Measurements from ENCODE around the gene IL4R.

Gene IL4R

GRCh38 chr16:27359051-27359450 lies 45.3 kb downstream of the IL4R start:
- DNase-seq (ENCODE audit: low read depth in 2 of 2) = no peak

DNA sequence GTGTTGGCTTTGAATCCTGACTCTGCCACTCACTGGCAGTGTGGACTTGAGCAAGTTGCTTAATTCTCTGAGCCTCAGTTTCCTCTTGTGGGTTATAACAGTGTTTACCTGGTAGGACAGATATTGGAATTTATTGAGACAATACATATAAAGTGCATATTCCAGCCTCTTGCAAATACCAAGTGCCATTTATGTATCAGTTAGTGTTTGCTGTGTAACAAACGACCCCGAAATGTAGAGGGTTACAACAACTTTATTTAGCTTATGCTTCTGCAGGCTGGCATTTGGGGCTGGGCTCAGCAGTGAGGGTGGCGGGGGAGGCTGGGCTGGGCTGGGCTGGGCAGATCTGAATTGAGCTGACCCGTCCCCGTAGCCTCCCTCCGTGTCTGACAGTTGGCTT lies 45.8 kb downstream of the IL4R start:
- DNase-seq (ENCODE audit: low read depth in 2 of 2) = no peak

- DNase-seq (ENCODE audit: low read depth in 2 of 2) = no peak
These were observed 48.2 kb downstream of the IL4R start for GRCh38 chr16:27361987-27362386.

- no peak for DNase-seq (ENCODE audit: low read depth in 2 of 2)
These were observed 48.9 kb downstream of the IL4R start for GRCh38 chr16:27362570-27363245.

DNA sequence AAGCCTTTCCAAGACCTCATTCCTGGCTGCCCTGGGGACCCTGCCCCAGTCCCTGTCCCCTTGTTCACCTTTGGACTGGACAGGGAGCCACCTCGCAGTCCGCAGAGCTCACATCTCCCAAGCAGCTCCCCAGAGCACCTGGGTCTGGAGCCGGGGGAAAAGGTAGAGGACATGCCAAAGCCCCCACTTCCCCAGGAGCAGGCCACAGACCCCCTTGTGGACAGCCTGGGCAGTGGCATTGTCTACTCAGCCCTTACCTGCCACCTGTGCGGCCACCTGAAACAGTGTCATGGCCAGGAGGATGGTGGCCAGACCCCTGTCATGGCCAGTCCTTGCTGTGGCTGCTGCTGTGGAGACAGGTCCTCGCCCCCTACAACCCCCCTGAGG lies 49.5 kb downstream of the IL4R start:
- DNase-seq (ENCODE audit: low read depth in 2 of 2) = no peak

GRCh38 chr16:27363797-27364196 lies 50.0 kb downstream of the IL4R start:
- no peak for DNase-seq (ENCODE audit: low read depth in 2 of 2)

GRCh38 chr16:27364493-27365141 lies 50.8 kb downstream of the IL4R start:
- no peak for DNase-seq (ENCODE audit: low read depth in 2 of 2)

DNA sequence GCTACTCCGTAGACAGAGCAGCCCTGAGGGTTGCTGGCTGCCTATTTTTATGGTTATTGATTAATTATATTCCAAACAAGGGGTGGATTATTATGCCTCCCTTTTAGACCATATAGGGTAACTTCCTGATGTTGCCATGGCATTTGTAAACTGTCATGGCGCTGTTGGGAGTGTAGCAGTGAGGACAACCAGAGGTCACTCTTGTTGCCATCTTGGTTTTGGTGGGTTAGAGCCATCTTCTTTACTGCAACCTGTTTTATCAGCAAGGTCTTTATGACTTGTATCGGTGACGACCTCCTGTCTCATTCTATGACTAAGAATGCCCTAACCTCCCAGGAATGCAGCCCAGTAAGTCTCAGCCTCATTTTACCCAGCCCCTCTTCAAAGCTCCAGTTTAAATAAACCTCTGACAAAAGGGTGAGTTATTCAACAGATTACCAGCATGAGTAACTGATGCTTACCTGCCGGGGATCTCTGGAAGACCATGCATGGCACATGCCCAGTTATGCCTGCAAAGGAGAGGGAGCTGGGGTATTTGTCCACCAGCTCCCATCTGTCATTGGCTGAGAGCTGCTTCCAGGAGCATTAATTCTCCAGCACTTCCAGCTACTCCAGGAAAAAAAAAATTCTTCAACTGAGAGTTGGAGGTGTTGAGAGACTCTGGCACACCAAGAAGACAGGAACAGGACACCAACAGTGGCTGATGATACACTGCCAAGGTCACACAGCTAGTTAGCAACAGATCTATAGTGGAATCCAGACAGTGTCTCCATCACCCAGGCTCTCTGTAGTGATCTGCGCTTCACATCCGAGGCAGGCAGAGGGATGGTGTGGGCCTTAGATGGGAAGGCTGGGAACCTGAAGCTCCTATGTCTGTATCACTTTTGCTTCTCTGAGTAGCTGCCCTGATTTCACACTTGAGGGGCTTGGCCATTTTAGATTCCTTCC lies 51.6 kb downstream of the IL4R start:
- DNase-seq (ENCODE audit: low read depth in 2 of 2) = no peak

DNA sequence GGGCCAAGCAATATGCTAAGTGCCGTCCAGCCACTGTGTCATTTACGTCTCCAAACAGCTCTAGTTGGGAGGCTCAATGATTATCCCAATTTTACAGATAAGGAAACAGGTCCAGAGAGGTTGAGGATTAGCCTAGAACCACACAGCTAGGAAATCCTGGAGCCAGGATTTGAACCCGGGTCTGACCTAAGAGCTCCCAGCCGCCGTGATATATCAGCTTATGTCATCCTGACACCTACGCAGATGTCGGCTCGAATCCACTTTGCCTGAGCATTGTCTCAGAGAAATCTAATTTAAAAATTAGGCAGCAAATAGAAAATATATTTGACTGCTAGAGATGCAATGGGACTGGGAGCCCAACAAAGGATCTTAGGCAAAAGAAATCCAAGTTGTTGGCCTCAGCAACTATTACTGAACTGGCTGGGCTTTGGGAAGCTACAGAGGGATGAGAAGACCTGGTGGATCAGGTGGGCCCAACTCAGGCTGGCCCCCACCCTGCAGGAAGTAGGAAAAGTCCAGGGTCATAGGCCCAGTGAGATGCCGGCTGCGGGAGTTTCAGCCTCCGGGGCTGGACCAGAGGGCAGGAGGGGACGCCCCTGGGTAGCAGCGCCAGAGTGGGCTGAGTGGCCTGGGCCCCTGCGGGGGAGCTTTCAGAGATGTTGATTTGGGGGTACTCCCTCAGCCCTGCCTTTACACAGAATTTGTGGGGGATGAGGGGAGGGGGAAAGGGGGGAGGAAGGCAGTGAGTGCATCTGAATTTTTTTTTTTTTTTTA lies 53.1 kb downstream of the IL4R start:
- DNase-seq (ENCODE audit: low read depth in 2 of 2) = no peak

DNA sequence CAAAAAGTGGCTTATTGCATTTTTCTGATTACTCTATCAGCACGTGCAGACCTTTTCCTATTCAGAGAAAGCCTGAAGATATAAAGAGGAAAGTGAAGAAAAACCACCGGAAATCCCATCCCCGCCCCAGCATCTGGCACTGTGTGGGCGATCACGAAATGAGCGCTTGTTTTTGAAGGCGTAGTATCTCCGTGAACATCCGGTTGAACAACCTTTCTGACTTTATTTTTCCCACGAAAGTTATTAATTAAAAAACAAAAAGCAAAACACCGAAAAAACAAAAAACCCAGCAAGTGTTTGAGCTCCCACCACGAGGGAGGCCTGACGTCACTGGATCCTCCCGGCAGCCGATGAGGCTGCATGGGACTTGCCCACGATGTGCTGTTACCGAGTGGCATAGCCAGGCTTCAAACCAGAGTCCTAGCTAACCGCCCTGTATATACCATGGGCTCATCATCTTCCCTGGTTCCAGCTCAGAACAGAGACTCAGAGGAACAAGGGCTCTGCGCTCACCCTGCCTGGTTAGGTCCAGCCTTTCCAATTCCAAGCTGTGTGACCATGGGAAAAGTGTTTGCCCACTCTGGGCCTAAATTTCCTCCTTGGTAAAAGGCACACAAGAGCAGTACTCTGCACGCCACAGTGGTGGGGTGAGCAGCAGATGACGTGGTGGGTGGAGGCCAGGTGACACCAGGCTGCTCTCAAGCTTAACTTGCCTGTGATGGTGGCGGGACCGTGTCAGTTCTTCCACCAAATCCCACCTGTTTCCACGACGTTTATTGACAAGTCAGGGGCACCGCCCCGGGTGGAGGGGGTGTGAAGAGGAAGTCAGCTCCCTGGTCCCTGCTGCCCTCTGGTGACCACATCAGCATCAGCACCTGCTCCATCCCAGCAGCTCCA lies 53.9 kb downstream of the IL4R start:
- peak; percentile 28 to 32 for DNase-seq (ENCODE audit: low read depth in 2 of 2)

- no peak for DNase-seq (ENCODE audit: low read depth in 2 of 2)
These were observed 54.6 kb downstream of the IL4R start for GRCh38 chr16:27368358-27368722.

- DNase-seq (ENCODE audit: low read depth in 2 of 2) = no peak
These were observed 56.0 kb downstream of the IL4R start for GRCh38 chr16:27369806-27370205.

DNA sequence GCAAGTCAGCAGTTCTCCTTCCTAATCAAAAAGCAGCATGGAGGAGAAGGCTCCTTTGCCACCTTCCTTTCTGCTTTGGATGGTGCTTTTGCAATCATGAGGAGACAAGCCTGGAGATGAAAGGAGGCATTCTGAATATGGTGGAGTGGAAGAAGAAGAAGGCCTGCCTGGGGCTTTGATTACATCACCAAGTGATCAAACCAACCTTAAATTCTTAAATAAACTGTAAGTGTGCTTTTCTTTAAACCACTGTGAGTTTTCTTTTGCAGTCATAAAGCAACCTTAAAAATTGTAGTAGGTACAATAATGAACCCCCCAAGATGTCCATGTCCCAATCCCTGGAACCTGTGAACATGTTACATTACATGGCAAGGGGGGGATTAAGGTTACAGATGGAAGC lies 56.5 kb downstream of the IL4R start:
- DNase-seq (ENCODE audit: low read depth in 2 of 2) = no peak

DNA sequence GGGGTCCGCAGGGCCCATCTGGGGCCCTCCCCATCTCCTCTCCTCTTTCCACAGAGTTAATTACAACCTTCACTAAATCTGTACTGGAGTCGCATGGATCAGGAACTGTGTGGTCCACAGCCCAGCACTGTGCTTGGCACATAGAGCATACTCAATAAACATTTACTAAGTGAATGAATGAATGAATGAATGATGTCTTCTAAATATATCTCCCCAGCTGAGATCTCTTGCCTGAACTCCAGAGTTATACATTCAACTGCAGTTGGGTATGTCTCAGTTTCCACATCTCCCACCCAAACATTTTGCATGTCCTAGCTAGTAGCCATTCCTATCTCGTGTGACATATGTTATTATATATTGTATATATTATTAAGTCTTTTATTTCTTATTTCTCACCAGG lies 59.5 kb downstream of the IL4R start:
- DNase-seq (ENCODE audit: low read depth in 2 of 2) = no peak

GRCh38 chr16:27374221-27374803 lies 60.5 kb downstream of the IL4R start:
- DNase-seq (ENCODE audit: low read depth in 2 of 2) = no peak

DNA sequence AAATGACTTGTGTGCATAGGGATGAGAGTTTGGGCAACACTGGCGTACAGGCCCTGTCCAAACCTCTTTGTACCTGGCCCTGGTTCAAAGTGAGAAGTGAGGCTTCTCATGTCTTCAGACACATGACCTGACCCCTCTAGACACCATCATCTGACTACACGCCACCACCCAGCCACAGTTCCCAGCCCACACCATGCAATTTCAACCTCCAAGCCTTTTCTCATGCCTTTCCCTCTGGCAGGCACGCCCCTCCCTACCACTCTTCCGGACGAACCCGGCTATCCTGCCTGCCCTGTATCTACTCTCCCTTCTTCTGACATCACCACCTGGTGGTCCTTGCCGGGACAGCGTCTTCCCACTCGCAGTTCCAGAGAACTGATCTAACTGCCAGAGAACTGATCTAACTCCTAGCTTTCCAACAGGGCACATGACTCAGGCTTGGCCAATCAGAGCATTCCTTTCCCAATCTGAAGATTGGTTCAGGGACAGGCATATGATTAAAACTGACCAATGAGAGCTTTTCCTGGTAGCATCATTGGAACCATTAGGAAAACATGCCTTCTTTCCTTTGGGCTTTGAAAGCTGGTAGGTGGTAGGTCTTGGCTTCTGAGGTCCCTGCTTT lies 61.1 kb downstream of the IL4R start:
- peak; percentile 47 to 53 for DNase-seq (ENCODE audit: low read depth in 2 of 2)

GRCh38 chr16:27377666-27378485 lies 64.1 kb downstream of the IL4R start:
- DNase-seq (ENCODE audit: low read depth in 2 of 2) = no peak

GRCh38 chr16:27378871-27379481 lies 65.2 kb downstream of the IL4R start:
- no peak for DNase-seq (ENCODE audit: low read depth in 2 of 2)

- no peak for DNase-seq (ENCODE audit: low read depth in 2 of 2)
These were observed 66.1 kb downstream of the IL4R start for GRCh38 chr16:27379919-27380318.

Data from fibroblast of skin of left quadriceps (primary cell).